ENCODE measurements around the gene TRNP1. TPM values are rescaled to one million over a fixed set of nuclear protein-coding genes. Genes with fewer than 3 reads are reported as not detected.

TRNP1 gene
- total RNA-seq, 1 experiment from 2014 or later, result 7.9 TPM

- H2AFZ ChIP-seq, result no peak overlapping the region
- no peaks in the 10 kb centered on the region for H3K36me3 ChIP-seq (ENCODE audit: low read depth)
- peaks cover 31% of the 10 kb centered on the region for H3K4me1 ChIP-seq (replicated peaks; ENCODE audit: insufficient read depth)
- peaks cover 22% of the 10 kb centered on the region; the same call in 1 of the 2 replicates for H3F3A ChIP-seq (ENCODE audit: insufficient read depth, low read depth)
- intact Hi-C loops (cut with micrococcal nuclease; ENCODE audit: unreplicated experiment), result no loop called here
- no peaks in the 10 kb centered on the region for H3K27me3 ChIP-seq (ENCODE audit: insufficient read depth, low read depth)
- no peaks in the 10 kb centered on the region for H4K20me1 ChIP-seq (ENCODE audit: insufficient read depth)
- H3K9me2 ChIP-seq (ENCODE audit: insufficient read depth), result no peaks in the 10 kb centered on the region
- ChIA-PET CTCF (no interaction called here), POLR2A (ENCODE audit: unreplicated experiment) (no interaction called here)
- BruUV-seq (replicated peaks), result no TSS peak
- no peak for DNase-seq
- H3K27ac ChIP-seq, result no peak overlapping the region
- H3K4me2 ChIP-seq, result no peak overlapping the region
- H3K79me2 ChIP-seq (ENCODE audit: low read depth), result no peaks in the 10 kb centered on the region
- TF ChIP-seq CTCF (conservative IDR thresholded peaks at IDR 0.05) (no peak), EZH2 (IDR thresholded peaks at IDR 0.05; ENCODE audit: low read depth) (no peak)
- no peak overlapping the region for H3K4me3 ChIP-seq
- no peaks in the 10 kb centered on the region for H3K9me3 ChIP-seq (ENCODE audit: insufficient read depth, low read depth)
Measured at GRCh38 chr1:27003745-27004470, 10.4 kb downstream of the TRNP1 start.

- H3K27ac ChIP-seq, result no peak overlapping the region
- H3K9me3 ChIP-seq (ENCODE audit: insufficient read depth, low read depth), result no peaks in the 10 kb centered on the region
- no peak overlapping the region for H2AFZ ChIP-seq
- no peaks in the 10 kb centered on the region for H3K27me3 ChIP-seq (ENCODE audit: insufficient read depth, low read depth)
- ChIA-PET POLR2A (ENCODE audit: unreplicated experiment) (no interaction called here), CTCF (no interaction called here)
- no peaks in the 10 kb centered on the region for H3K9me2 ChIP-seq (ENCODE audit: insufficient read depth)
- H3K36me3 ChIP-seq (ENCODE audit: low read depth), result no peaks in the 10 kb centered on the region
- no peak overlapping the region for H3K4me3 ChIP-seq
- H3K4me1 ChIP-seq (replicated peaks; ENCODE audit: insufficient read depth), result peaks cover 31% of the 10 kb centered on the region
- no peaks in the 10 kb centered on the region for H4K20me1 ChIP-seq (ENCODE audit: insufficient read depth)
- DNase-seq, result no peak
- TF ChIP-seq CTCF (conservative IDR thresholded peaks at IDR 0.05) (no peak), EZH2 (IDR thresholded peaks at IDR 0.05; ENCODE audit: low read depth) (no peak)
- intact Hi-C loops (cut with micrococcal nuclease; ENCODE audit: unreplicated experiment), result no loop called here
- H3K79me2 ChIP-seq (ENCODE audit: low read depth), result 0 out of 2 replicates have a peak, but pooled peaks cover 2% of the 10 kb centered on the region
- no TSS peak for BruUV-seq (replicated peaks)
- H3F3A ChIP-seq (ENCODE audit: insufficient read depth, low read depth), result peaks cover 22% of the 10 kb centered on the region; the same call in 1 of the 2 replicates
- no peak overlapping the region for H3K4me2 ChIP-seq
Measured at GRCh38 chr1:27004471-27005165, 11.1 kb downstream of the TRNP1 start.

GRCh38 chr1:27005166-27005530 lies 11.7 kb downstream of the TRNP1 start:
- peaks cover 31% of the 10 kb centered on the region for H3K4me1 ChIP-seq (replicated peaks; ENCODE audit: insufficient read depth)
- POLR2A ChIA-PET (ENCODE audit: unreplicated experiment), result no interaction called here

More at GRCh38 chr1:27005166-27005530, 11.7 kb downstream of the TRNP1 start:
- H3F3A ChIP-seq (ENCODE audit: insufficient read depth, low read depth), result peaks cover 23% of the 10 kb centered on the region; the same call in 1 of the 2 replicates
- no peak overlapping the region for H2AFZ ChIP-seq
- DNase-seq, result no peak
- H3K27ac ChIP-seq, result no peak overlapping the region
- TF ChIP-seq CTCF (conservative IDR thresholded peaks at IDR 0.05), result no peak
- TF ChIP-seq EZH2 (IDR thresholded peaks at IDR 0.05; ENCODE audit: low read depth), result no peak
- no peaks in the 10 kb centered on the region for H4K20me1 ChIP-seq (ENCODE audit: insufficient read depth)
- no peaks in the 10 kb centered on the region for H3K9me3 ChIP-seq (ENCODE audit: insufficient read depth, low read depth)
- no peak overlapping the region for H3K4me3 ChIP-seq
- intact Hi-C loops (cut with micrococcal nuclease; ENCODE audit: unreplicated experiment), result no loop called here
- H3K79me2 ChIP-seq (ENCODE audit: low read depth), result 0 out of 2 replicates have a peak, but pooled peaks cover 2% of the 10 kb centered on the region
- H3K36me3 ChIP-seq (ENCODE audit: low read depth), result no peaks in the 10 kb centered on the region
- no peaks in the 10 kb centered on the region for H3K27me3 ChIP-seq (ENCODE audit: insufficient read depth, low read depth)
- H3K4me2 ChIP-seq, result no peak overlapping the region
- CTCF ChIA-PET, result no interaction called here
- no TSS peak for BruUV-seq (replicated peaks)
- H3K9me2 ChIP-seq (ENCODE audit: insufficient read depth), result no peaks in the 10 kb centered on the region

All from PC-9 (cell line).